Activated CD8-positive, alpha-beta T cell treated with anti-CD3 and anti-CD28 coated beads, Interleukin-2, amount 10 ng/mL, durations not matched to agents 7 days and 5 days (primary cell): ENCODE results near the gene FAM151B. TPM values are rescaled to one million over a fixed set of nuclear protein-coding genes. Genes with fewer than 3 reads are reported as not detected.

Experiments
- ATAC-seq: fragments of 150-1000 bp; cut with Tn5 transposase; one replicate; pipeline ENCODE4 v1.10.0; 2021; ENCODE audit warnings: moderate library complexity
- CTCF ChIA-PET: fragments of 350-600 bp; sonication (Branson Sonifier 250); formaldehyde crosslinking; loops from one replicate; lab custom pipeline; 2021; ENCODE audit warnings: antibody characterized with exemption; lab: Charles Lee
- POLR2A ChIA-PET: fragments of 350-600 bp; sonication (Branson Sonifier 250); formaldehyde crosslinking; loops from one replicate; lab custom pipeline; 2021; ENCODE audit warnings: antibody characterized with exemption; lab: Charles Lee
- DNase-seq: peaks from one replicate; pipeline ENCODE4 v3.0.0-alpha.2; 2020
- H3K27ac Mint-ChIP-seq: one replicate; pipeline ENCODE4 v1.8.0; 2021; ENCODE audit warnings: mild to moderate bottlenecking, mixed read lengths
- H3K27me3 Mint-ChIP-seq: one replicate; pipeline ENCODE4 v1.8.0; 2021; ENCODE audit warnings: low read depth, mixed read lengths
- H3K36me3 Mint-ChIP-seq: one replicate; pipeline ENCODE4 v1.8.0; 2021; ENCODE audit warnings: low read depth, mixed read lengths
- H3K4me1 Mint-ChIP-seq: one replicate; pipeline ENCODE4 v1.8.0; 2021; ENCODE audit warnings: low read depth, mixed read lengths
- H3K4me3 Mint-ChIP-seq: one replicate; pipeline ENCODE4 v1.8.0; 2021; ENCODE audit warnings: mild to moderate bottlenecking, mixed read lengths
- H3K9me3 Mint-ChIP-seq: one replicate; pipeline ENCODE4 v1.8.0; 2022; ENCODE audit warnings: mixed read lengths; ENCODE audit not compliant: insufficient read depth
- total RNA-seq, 2 experiments: library from RNA; stranded (reverse); gene quantifications; one replicate each; pipeline ENCODE4 v1.2.3, GENCODE V29; 2021

Gene FAM151B
- total RNA-seq, 2 experiments from 2014 or later = not detected

DNA sequence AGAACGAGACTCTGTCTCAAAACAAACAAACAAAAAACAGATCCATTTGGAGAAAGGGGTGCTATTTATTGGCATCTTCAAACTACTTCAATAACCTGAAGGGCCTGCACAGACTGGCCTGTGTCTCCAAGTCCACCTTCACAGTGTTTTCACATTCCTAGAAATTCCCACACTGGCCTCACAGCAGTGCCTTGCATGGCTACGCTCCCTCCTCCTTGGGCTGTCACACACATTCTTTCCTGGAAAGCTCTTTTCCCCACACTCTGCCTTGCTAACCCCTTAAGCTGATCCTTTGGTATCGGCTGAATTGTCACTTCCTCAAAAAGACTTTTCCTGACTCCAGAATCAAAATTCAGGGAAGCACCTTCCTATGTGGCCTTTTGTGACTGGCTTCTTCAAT lies 19.8 kb downstream of the FAM151B start:
- DNase-seq = no peak
- no peak overlapping the region for H3K27ac Mint-ChIP-seq
- CTCF ChIA-PET = no interaction called here
- H3K36me3 Mint-ChIP-seq = no peaks in the 10 kb centered on the region
- no peaks in the 10 kb centered on the region for H3K27me3 Mint-ChIP-seq
- peaks cover 6% of the 10 kb centered on the region for H3K4me1 Mint-ChIP-seq
- no peak for ATAC-seq
- H3K4me3 Mint-ChIP-seq = no peak overlapping the region
- POLR2A ChIA-PET = no interaction called here
- H3K9me3 Mint-ChIP-seq = no peaks in the 10 kb centered on the region

DNA sequence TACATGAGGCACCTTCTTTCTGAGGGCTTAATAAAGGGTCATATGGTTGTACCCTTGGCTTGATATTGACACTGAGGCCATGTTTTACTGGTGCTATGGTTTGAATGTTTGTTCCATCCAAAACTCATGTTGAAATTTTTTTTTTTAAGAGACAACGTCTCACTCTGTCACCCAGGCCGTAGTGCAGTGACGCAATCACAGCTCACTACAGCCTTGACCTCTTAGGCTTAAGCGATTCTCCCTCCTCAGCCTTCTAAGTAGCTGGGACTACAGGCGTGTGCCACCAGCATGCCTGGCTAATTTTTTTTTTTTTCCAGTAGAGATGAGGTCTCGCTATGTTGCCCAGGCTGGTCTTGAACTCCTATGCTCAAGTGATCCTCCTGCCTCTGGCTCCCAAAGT lies 20.9 kb downstream of the FAM151B start:
- ATAC-seq = no peak
- no peak for DNase-seq
- ChIA-PET CTCF (no interaction called here), POLR2A (no interaction called here)
- Mint-ChIP-seq H3K27ac (no peak overlapping the region), H3K4me3 (no peak overlapping the region), H3K9me3 (no peaks in the 10 kb centered on the region), H3K36me3 (no peaks in the 10 kb centered on the region), H3K27me3 (no peaks in the 10 kb centered on the region), H3K4me1 (peaks cover 4% of the 10 kb centered on the region)

DNA sequence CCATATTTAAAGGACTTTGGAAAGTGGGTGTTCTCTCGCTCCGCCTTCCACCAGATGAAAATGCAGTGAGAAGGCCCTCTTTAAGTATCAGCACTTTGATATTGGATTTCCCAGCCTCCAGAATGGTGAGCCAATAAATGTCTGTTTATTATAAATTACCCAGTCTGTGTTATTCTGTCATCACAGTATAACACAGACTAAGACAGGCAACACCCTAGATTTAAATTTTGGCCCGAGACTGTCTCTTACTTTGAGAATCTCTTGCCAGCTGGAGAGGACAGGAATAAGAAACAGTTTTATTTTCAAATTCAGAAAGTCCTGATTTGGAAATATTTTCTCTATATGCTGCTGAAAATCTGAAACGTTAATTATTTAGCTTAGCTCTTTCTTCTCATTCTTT lies 21.5 kb downstream of the FAM151B start:
- H3K27ac Mint-ChIP-seq = no peak overlapping the region
- DNase-seq (no peak), ATAC-seq (no peak)
- ChIA-PET POLR2A (interaction anchor here (0.6 kb wide), 1 partner anchor 258 kb away, joined by 3 read pairs; no protein-coding TSS in a partner anchor), CTCF (no interaction called here)
- no peaks in the 10 kb centered on the region for H3K9me3 Mint-ChIP-seq
- no peak overlapping the region for H3K4me3 Mint-ChIP-seq
- no peaks in the 10 kb centered on the region for H3K4me1 Mint-ChIP-seq
- no peaks in the 10 kb centered on the region for H3K27me3 Mint-ChIP-seq
- H3K36me3 Mint-ChIP-seq = no peaks in the 10 kb centered on the region

DNA sequence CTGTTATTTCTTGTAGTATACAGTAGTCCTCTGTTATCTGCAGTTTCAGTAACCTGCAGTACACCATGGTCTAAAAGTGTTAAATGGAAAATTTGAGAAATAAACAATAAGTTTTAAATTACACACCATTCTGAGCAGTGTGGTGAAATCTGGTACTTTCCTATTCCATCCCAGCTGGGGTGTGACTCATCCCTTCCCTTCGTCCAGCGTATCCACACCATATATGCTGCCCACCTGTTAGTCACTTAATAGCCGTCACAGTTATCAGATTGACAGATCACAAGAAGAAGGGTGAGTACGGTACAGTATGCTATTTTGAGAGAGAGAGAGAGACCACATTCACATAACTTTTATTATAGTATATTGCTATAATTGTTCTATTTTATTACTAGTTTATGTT lies 28.9 kb downstream of the FAM151B start:
- ChIA-PET CTCF (no interaction called here), POLR2A (no interaction called here)
- H3K27me3 Mint-ChIP-seq = no peaks in the 10 kb centered on the region
- H3K36me3 Mint-ChIP-seq = no peaks in the 10 kb centered on the region
- no peak overlapping the region for H3K27ac Mint-ChIP-seq
- H3K4me1 Mint-ChIP-seq = no peaks in the 10 kb centered on the region
- no peak overlapping the region for H3K4me3 Mint-ChIP-seq
- no peaks in the 10 kb centered on the region for H3K9me3 Mint-ChIP-seq
- no peak for ATAC-seq
- no peak for DNase-seq

DNA sequence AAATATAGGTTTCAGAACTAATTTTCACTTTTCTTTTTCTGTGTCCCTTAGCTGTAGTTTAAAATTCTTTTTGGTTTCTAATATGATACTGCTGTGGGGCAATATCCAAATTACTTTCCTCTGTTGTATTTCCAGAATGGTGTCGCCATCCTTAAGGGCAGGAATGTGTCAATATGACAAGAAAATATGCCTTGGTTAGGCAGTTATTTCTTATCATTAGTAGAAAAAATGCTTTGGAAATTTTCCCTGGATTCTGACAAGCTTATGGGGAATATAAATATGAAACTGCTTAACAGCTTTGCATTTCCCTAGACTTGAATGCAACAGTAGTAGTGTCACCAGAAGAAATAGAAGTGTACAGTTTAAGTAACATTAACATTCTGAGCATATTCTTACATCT lies 52.8 kb downstream of the FAM151B start:
- DNase-seq (no peak), ATAC-seq (no peak)
- ChIA-PET POLR2A (no interaction called here), CTCF (no interaction called here)
- Mint-ChIP-seq H3K36me3 (no peaks in the 10 kb centered on the region), H3K4me3 (no peak overlapping the region), H3K27me3 (peaks cover 6% of the 10 kb centered on the region), H3K4me1 (no peaks in the 10 kb centered on the region), H3K27ac (no peak overlapping the region), H3K9me3 (no peaks in the 10 kb centered on the region)

DNA sequence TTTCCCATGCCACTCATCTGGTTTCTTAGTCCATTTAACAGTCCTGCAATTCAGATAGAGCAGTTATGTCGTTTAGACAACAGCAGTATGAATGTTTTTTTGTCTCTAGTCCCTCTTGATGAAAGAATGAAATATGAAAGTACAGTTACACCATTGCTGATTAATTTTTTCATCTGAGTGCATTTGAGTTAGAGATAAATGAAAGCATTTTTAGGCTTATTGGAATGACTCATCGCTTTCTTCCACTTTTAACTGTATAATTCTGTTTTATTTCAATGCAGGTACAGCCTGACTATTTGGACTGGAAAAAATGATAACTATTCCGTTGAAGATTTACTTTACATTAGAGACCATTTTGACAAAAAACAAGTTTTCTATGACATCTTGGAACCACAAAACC lies 53.5 kb downstream of the FAM151B start:
- DNase-seq (no peak), ATAC-seq (no peak)
- H3K4me3 Mint-ChIP-seq = no peak overlapping the region
- H3K27ac Mint-ChIP-seq = no peak overlapping the region
- no peaks in the 10 kb centered on the region for H3K36me3 Mint-ChIP-seq
- ChIA-PET POLR2A (no interaction called here), CTCF (no interaction called here)
- H3K27me3 Mint-ChIP-seq = peaks cover 4% of the 10 kb centered on the region
- H3K4me1 Mint-ChIP-seq = no peaks in the 10 kb centered on the region
- no peaks in the 10 kb centered on the region for H3K9me3 Mint-ChIP-seq

DNA sequence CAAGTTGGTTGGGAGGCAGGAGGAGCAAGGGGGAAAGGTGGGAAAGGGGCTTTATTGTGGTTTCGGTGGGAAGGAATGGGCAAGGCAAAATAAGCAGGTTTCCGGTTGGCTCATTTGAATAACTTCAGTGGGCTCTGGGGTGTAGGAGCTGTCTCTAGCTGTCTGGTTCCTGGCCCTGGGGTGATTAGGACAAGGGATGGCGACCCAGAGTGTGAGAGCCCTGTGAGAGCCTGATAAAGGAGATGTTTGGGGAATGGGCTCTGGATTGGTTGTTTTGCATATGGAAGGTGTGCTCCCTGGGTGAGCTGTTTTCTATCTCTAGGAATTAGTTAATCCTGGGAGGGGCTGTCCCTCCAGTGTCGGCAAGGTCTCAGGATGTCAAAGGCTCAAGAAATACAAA lies 66.7 kb downstream of the FAM151B start:
- CTCF ChIA-PET = no interaction called here
- DNase-seq (no peak), ATAC-seq (no peak)
- Mint-ChIP-seq H3K36me3 (no peaks in the 10 kb centered on the region), H3K4me3 (no peak overlapping the region), H3K4me1 (no peaks in the 10 kb centered on the region), H3K9me3 (no peaks in the 10 kb centered on the region), H3K27me3 (peaks cover 37% of the 10 kb centered on the region), H3K27ac (no peak overlapping the region)
- POLR2A ChIA-PET = no interaction called here

DNA sequence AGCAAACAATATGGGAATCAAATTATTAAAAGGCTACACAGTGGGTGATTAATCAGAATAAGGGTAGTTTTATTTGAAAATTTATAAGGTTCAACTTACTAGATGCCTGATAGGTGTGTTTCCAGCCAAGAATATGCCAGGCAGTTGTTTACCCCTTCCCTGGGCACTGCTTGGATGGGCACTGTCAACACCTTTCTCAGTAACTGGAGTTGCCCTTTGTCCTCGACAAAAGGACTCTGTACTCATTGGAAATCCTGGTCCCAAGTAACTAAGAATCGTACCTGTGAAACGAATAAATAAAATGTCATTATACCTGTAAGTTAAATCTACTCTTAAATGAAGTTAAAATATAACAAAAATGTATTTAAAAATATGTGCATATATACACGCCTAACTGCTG lies 67.2 kb downstream of the FAM151B start:
- no peak for ATAC-seq
- H3K4me3 Mint-ChIP-seq = no peak overlapping the region
- POLR2A ChIA-PET = no interaction called here
- H3K36me3 Mint-ChIP-seq = no peaks in the 10 kb centered on the region
- no peak for DNase-seq
- CTCF ChIA-PET = no interaction called here
- H3K4me1 Mint-ChIP-seq = no peaks in the 10 kb centered on the region
- peaks cover 33% of the 10 kb centered on the region for H3K27me3 Mint-ChIP-seq
- H3K9me3 Mint-ChIP-seq = no peaks in the 10 kb centered on the region
- H3K27ac Mint-ChIP-seq = no peak overlapping the region

DNA sequence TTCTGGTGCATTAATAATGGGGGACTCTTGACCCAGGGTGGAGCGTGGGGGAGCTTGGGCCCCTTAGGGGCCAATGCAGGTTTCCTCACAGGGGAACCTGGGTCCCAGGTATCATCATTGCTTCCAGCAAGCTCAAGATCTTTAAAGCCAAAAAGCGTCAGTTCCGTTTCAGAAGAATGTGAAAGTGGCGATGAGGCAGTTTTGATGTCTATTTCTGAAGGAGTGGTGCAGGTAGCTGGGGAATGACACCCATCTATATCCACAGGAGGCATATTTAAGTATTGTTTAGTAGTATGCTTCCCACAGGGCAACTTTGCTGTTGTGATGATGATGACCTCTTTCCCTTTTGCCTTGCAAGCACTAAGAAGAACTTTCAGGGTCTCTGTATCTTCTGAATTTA lies 71.3 kb downstream of the FAM151B start:
- Mint-ChIP-seq H3K27ac (no peak overlapping the region), H3K9me3 (no peaks in the 10 kb centered on the region), H3K36me3 (no peaks in the 10 kb centered on the region), H3K4me1 (no peaks in the 10 kb centered on the region), H3K4me3 (no peak overlapping the region), H3K27me3 (peaks cover 35% of the 10 kb centered on the region)
- ChIA-PET CTCF (interaction anchor here (1.3 kb wide), 1 partner anchor 19 kb away, joined by 3 read pairs; no protein-coding TSS in a partner anchor), POLR2A (no interaction called here)
- ATAC-seq (no peak), DNase-seq (no peak)

DNA sequence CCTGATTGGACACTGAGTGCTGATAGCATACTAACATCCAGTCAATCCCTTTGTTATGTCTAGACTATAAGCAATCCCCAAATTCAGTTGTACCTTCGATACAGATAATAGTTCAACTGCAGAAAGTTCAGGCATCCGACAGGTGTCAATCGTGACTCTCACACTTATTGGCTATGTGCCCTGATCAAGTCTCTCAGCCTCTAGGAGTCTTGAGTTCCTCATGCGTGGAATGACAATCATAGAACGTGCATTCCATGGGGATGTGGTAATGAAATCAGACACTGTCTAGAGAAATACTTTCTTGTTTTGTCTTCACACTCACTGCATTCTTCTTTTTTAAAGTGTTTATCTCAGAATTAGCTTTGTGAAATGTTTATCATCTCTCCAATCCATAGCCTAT lies 77.4 kb downstream of the FAM151B start:
- no peaks in the 10 kb centered on the region for H3K9me3 Mint-ChIP-seq
- H3K4me3 Mint-ChIP-seq = no peak overlapping the region
- ChIA-PET CTCF (no interaction called here), POLR2A (no interaction called here)
- no peak overlapping the region for H3K27ac Mint-ChIP-seq
- no peak for ATAC-seq
- no peak for DNase-seq
- H3K36me3 Mint-ChIP-seq = no peaks in the 10 kb centered on the region
- peaks cover 3% of the 10 kb centered on the region for H3K4me1 Mint-ChIP-seq
- H3K27me3 Mint-ChIP-seq = peaks cover 50% of the 10 kb centered on the region

DNA sequence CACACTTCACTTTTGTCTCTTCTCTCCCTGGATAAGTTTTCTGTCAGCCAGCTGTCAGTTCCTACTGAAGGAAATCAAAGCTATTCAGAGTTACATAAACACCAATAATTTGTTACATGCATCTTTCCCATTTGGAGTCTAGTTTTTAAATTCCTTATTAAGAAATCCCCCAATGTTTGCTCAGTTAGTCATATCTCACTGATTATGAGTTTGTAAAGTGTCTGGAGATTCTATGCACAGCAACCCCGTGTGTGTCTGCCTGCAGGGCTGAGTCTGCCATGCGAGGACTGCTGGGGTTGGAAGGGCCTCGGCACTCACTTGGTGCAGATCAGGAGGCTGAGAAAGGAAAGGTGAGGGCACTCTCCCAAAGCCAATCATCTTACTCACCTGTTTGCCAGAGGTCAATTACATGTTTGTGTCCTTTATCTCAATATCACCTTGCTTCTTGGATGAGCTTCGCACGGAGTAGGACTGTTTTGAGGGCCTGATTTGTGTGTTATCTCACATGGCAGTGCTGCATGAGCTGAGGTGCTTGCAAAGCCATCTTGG lies 78.9 kb downstream of the FAM151B start:
- no peaks in the 10 kb centered on the region for H3K36me3 Mint-ChIP-seq
- ChIA-PET CTCF (no interaction called here), POLR2A (no interaction called here)
- peaks cover 58% of the 10 kb centered on the region for H3K27me3 Mint-ChIP-seq
- no peak for DNase-seq
- no peak overlapping the region for H3K4me3 Mint-ChIP-seq
- no peak for ATAC-seq
- H3K9me3 Mint-ChIP-seq = no peaks in the 10 kb centered on the region
- H3K27ac Mint-ChIP-seq = no peak overlapping the region
- peaks cover 6% of the 10 kb centered on the region for H3K4me1 Mint-ChIP-seq

DNA sequence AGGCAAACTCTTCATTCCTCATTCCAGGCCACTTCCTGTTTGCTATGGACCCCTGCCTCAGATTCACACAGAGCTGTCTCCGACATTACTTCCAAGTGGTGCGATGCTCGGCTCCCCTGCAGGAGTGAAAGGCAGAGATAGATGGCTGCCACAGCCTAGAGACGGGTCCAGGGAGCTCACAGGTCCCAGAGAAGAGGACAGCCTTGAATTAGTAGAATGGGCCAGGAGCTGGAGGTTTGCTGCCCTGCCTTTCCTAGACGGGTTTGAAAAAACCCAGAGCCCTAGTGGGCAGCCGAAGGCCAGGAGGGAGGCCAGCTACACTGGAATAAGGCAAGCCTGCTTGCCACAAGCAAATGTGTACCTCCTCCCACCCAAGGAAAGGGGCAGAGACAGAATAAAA lies 80.4 kb downstream of the FAM151B start:
- H3K36me3 Mint-ChIP-seq = no peaks in the 10 kb centered on the region
- H3K4me1 Mint-ChIP-seq = peaks cover 6% of the 10 kb centered on the region
- ChIA-PET CTCF (no interaction called here), POLR2A (no interaction called here)
- DNase-seq (no peak), ATAC-seq (no peak)
- no peak overlapping the region for H3K27ac Mint-ChIP-seq
- no peaks in the 10 kb centered on the region for H3K9me3 Mint-ChIP-seq
- H3K27me3 Mint-ChIP-seq = peaks cover 64% of the 10 kb centered on the region
- no peak overlapping the region for H3K4me3 Mint-ChIP-seq
